Neural cell (in vitro differentiated cells): ENCODE measurements around the gene CRYZL1. TPM values are rescaled to one million over a fixed set of nuclear protein-coding genes. Genes with fewer than 3 reads are reported as not detected.

Source experiments
- H2AFZ ChIP-seq: fragments of 200-600, 300-800 bp; sonication (generic), shearing (Covaris generic); 2 replicates; pipeline ENCODE4 v1.6.0; 2014; ENCODE audit warnings: low read depth, mild to moderate bottlenecking, antibody characterized with exemption, low read length, moderate library complexity
- H3F3A ChIP-seq: fragments of 200-600 bp; shearing (Covaris generic); 2 replicates; pipeline ENCODE4 v1.6.1; 2016; ENCODE audit warnings: mild to moderate bottlenecking, moderate library complexity, mixed read lengths, antibody characterized with exemption, low read length; ENCODE audit not compliant: insufficient read depth, poor library complexity, severe bottlenecking
- H3K27ac ChIP-seq: fragments of 200-600, 300-800 bp; sonication (generic), shearing (Covaris generic); 2 replicates; pipeline ENCODE4 v1.5.1; 2014; ENCODE audit warnings: mild to moderate bottlenecking, low read length, moderate library complexity
- H3K27me3 ChIP-seq: fragments of 300-800, 200-600 bp; sonication (generic), shearing (Covaris generic); 2 replicates; pipeline ENCODE4 v1.6.0; 2014; ENCODE audit warnings: mild to moderate bottlenecking, low read depth, low read length, moderate library complexity; ENCODE audit not compliant: insufficient read depth
- H3K36me3 ChIP-seq: fragments of 300-800, 200-600 bp; sonication (generic), shearing (Covaris generic); 2 replicates; pipeline ENCODE4 v1.5.1; 2014; ENCODE audit warnings: mild to moderate bottlenecking, antibody characterized with exemption, low read length, moderate library complexity; ENCODE audit not compliant: insufficient read depth
- H3K4me2 ChIP-seq: fragments of 300-800, 200-600 bp; sonication (generic), shearing (Covaris generic); 2 replicates; pipeline ENCODE4 v1.6.0; 2014; ENCODE audit warnings: mild to moderate bottlenecking, low read length
- H3K4me3 ChIP-seq: fragments of 300-800, 200-600 bp; sonication (generic), shearing (Covaris generic); 2 replicates; pipeline ENCODE4 v1.5.1; 2014; ENCODE audit warnings: mild to moderate bottlenecking, low read length, moderate library complexity
- H3K79me2 ChIP-seq: fragments of 200-600 bp; shearing (Covaris generic); replicated peaks from 2 replicates; pipeline ENCODE4 v1.6.0; 2014; ENCODE audit warnings: mild to moderate bottlenecking, low read length, moderate library complexity; ENCODE audit not compliant: insufficient read depth
- H3K9ac ChIP-seq: fragments of 300-800, 200-600 bp; sonication (generic), shearing (Covaris generic); 2 replicates; pipeline ENCODE4 v1.6.1; 2016; ENCODE audit warnings: mild to moderate bottlenecking, low read length, mixed read lengths
- H3K9me2 ChIP-seq: fragments of 200-600 bp; shearing (Covaris generic); 2 replicates; pipeline ENCODE4 v1.6.1; 2016; ENCODE audit warnings: mild to moderate bottlenecking, low read length, mixed read lengths; ENCODE audit not compliant: insufficient read depth
- H3K9me3 ChIP-seq: fragments of 200-600, 300-800 bp; sonication (generic), shearing (Covaris generic); 2 replicates; pipeline ENCODE4 v1.6.1; 2016; ENCODE audit warnings: mild to moderate bottlenecking, mixed run types, low read length, moderate library complexity, mixed read lengths
- H4K20me1 ChIP-seq: fragments of 200-600 bp; shearing (Covaris generic); 2 replicates; pipeline ENCODE4 v1.6.1; 2016; ENCODE audit warnings: mild to moderate bottlenecking, mixed run types; ENCODE audit not compliant: insufficient read depth
- EP300 ChIP-seq: fragments of 450-650 bp; conservative IDR thresholded peaks from 2 replicates; pipeline ENCODE4 v1.6.1; 2014; ENCODE audit warnings: antibody characterized with exemption, mild to moderate bottlenecking, moderate library complexity; ENCODE audit not compliant: poor library complexity, severe bottlenecking
- EZH2 ChIP-seq: fragments of 200-600, 300-800 bp; shearing (Covaris generic), sonication (generic); IDR thresholded peaks from 2 replicates; pipeline ENCODE4 v1.6.1; 2014; ENCODE audit warnings: antibody characterized with exemption, low read length, borderline replicate concordance, mild to moderate bottlenecking; ENCODE audit not compliant: insufficient read depth, poor library complexity, severe bottlenecking
- MXI1 ChIP-seq: fragments of 450-650 bp; conservative IDR thresholded peaks from 2 replicates; pipeline ENCODE4 v1.6.1; 2014; ENCODE audit warnings: antibody characterized with exemption, mild to moderate bottlenecking; ENCODE audit not compliant: poor library complexity, severe bottlenecking
- POLR2AphosphoS5 ChIP-seq: IDR thresholded peaks from 2 replicates; pipeline ENCODE4 v1.6.1; 2012
- RAD21 ChIP-seq: fragments of 450-650 bp; conservative IDR thresholded peaks from 2 replicates; pipeline ENCODE4 v1.6.1; 2014; ENCODE audit warnings: antibody characterized with exemption, mild to moderate bottlenecking, moderate library complexity
- SMC3 ChIP-seq: fragments of 450-650 bp; conservative IDR thresholded peaks from 2 replicates; pipeline ENCODE4 v1.6.1; 2014; ENCODE audit warnings: antibody characterized with exemption, mild to moderate bottlenecking, moderate library complexity; ENCODE audit not compliant: poor library complexity
- TAF1 ChIP-seq: IDR thresholded peaks from 2 replicates; pipeline ENCODE4 v1.6.1; 2012; ENCODE audit warnings: low read depth
- polyA plus RNA-seq: library from polyadenylated mRNA; depleted of rRNA; stranded (reverse); fragments of >200 nt; gene quantifications from 2 replicates; pipeline ENCODE4 v1.2.3, GENCODE V29; 2014
- TF ChIP-seq, protein P1 (sequence below): IDR thresholded peaks from 2 replicates; pipeline ENCODE4 v1.6.1; 2012; ENCODE audit warnings: borderline replicate concordance
- TF ChIP-seq, protein P2 (sequence below): fragments of 450-650 bp; IDR thresholded peaks from 2 replicates; pipeline ENCODE4 v1.5.1; 2014; ENCODE audit warnings: antibody characterized with exemption, mild to moderate bottlenecking, moderate library complexity; ENCODE audit not compliant: poor library complexity, severe bottlenecking

The CRYZL1 gene
- polyA plus RNA-seq, 1 donor from 2014 or later = 54.3 TPM

DNA sequence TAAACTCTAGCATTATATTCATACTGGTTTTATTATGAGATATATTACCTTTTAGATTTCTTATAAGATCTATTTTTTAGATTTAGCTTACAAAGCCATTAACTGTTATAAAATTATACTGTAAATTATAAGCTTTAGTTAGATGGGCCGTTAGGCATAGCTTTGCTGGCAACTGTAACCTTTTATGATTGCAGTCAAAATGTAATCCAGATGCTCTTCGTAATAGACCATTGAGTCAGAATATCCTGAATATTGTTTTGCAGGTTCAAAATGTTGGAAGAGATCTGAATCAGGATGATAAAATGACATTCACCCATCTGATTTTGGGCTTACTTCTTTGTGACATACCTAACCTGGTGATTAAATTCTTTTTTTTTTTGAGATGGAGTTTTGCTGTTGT, 21.7 kb upstream of the CRYZL1 start:
- Histone ChIP-seq H3K36me3 (no peaks in the 10 kb centered on the region), H3K9ac (no peak overlapping the region), H3K9me3 (no peaks in the 10 kb centered on the region), H3K4me2 (no peak overlapping the region), H2AFZ (no peak overlapping the region), H3F3A (no peaks in the 10 kb centered on the region), H3K79me2 (peaks cover 70% of the 10 kb centered on the region), H3K9me2 (no peaks in the 10 kb centered on the region), H3K27ac (no peak overlapping the region), H4K20me1 (no peaks in the 10 kb centered on the region), H3K4me3 (no peak overlapping the region), H3K27me3 (no peaks in the 10 kb centered on the region)
- TF ChIP-seq TAF1 = no peak

DNA sequence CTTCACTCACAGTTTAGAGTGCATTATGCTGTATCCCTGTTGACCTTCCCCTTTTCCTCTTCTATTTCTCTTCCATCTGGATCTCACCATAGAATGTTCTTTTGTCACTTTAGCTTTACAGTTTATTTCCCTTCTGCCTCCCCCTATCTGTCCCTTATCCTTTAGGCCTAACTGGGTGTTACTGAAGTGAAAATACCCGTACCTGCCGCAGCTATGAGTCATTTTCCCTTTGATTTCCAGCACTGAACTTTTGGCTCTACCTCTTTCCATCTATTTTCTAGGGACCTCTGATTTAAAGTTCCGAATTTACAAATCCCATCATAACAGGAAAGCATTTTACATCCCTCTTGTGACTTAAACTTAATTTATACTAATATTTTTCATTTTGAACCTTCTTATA, 20.5 kb upstream of the CRYZL1 start:
- no peak overlapping the region for H2AFZ ChIP-seq
- H3K27ac ChIP-seq = no peak overlapping the region
- H3K9me3 ChIP-seq = no peaks in the 10 kb centered on the region
- H3K9me2 ChIP-seq = no peaks in the 10 kb centered on the region
- H3K4me3 ChIP-seq = no peak overlapping the region
- no peaks in the 10 kb centered on the region for H3F3A ChIP-seq
- H4K20me1 ChIP-seq = no peaks in the 10 kb centered on the region
- no peak overlapping the region for H3K9ac ChIP-seq
- H3K27me3 ChIP-seq = no peaks in the 10 kb centered on the region
- H3K36me3 ChIP-seq = no peaks in the 10 kb centered on the region
- no peak overlapping the region for H3K4me2 ChIP-seq
- peaks cover 71% of the 10 kb centered on the region for H3K79me2 ChIP-seq
- no peak for TF ChIP-seq SMC3
- TF ChIP-seq, protein P1, sequence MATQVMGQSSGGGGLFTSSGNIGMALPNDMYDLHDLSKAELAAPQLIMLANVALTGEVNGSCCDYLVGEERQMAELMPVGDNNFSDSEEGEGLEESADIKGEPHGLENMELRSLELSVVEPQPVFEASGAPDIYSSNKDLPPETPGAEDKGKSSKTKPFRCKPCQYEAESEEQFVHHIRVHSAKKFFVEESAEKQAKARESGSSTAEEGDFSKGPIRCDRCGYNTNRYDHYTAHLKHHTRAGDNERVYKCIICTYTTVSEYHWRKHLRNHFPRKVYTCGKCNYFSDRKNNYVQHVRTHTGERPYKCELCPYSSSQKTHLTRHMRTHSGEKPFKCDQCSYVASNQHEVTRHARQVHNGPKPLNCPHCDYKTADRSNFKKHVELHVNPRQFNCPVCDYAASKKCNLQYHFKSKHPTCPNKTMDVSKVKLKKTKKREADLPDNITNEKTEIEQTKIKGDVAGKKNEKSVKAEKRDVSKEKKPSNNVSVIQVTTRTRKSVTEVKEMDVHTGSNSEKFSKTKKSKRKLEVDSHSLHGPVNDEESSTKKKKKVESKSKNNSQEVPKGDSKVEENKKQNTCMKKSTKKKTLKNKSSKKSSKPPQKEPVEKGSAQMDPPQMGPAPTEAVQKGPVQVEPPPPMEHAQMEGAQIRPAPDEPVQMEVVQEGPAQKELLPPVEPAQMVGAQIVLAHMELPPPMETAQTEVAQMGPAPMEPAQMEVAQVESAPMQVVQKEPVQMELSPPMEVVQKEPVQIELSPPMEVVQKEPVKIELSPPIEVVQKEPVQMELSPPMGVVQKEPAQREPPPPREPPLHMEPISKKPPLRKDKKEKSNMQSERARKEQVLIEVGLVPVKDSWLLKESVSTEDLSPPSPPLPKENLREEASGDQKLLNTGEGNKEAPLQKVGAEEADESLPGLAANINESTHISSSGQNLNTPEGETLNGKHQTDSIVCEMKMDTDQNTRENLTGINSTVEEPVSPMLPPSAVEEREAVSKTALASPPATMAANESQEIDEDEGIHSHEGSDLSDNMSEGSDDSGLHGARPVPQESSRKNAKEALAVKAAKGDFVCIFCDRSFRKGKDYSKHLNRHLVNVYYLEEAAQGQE = no peak
- no peak for TF ChIP-seq MXI1
- TF ChIP-seq EZH2 = no peak
- TF ChIP-seq RAD21 = no peak
- TF ChIP-seq TAF1 = no peak
- no peak for TF ChIP-seq POLR2AphosphoS5
- TF ChIP-seq, protein P2, sequence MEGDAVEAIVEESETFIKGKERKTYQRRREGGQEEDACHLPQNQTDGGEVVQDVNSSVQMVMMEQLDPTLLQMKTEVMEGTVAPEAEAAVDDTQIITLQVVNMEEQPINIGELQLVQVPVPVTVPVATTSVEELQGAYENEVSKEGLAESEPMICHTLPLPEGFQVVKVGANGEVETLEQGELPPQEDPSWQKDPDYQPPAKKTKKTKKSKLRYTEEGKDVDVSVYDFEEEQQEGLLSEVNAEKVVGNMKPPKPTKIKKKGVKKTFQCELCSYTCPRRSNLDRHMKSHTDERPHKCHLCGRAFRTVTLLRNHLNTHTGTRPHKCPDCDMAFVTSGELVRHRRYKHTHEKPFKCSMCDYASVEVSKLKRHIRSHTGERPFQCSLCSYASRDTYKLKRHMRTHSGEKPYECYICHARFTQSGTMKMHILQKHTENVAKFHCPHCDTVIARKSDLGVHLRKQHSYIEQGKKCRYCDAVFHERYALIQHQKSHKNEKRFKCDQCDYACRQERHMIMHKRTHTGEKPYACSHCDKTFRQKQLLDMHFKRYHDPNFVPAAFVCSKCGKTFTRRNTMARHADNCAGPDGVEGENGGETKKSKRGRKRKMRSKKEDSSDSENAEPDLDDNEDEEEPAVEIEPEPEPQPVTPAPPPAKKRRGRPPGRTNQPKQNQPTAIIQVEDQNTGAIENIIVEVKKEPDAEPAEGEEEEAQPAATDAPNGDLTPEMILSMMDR = no peak
- TF ChIP-seq EP300 = no peak

DNA sequence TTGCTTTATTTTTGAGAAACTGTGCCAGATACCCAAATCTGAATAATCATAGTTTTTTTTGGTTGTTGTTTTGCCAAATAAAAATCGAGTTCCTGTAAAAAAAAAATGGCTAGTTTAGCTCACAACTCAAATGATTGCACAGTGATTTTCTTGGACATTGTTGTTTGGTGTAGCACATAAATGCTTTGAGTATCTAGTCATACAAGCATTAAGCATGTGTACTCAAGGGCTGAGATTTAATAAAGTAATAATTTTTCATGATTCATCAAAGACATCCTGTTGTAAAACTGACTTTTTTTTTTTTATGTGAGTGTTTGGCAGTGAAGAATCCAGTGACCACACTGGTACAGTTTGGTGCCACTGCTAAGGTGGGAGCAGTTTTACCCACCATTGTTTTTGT, 19.6 kb upstream of the CRYZL1 start:
- Histone ChIP-seq H3K4me3 (no peak overlapping the region), H3K27ac (no peak overlapping the region), H3K9ac (no peak overlapping the region), H3K4me2 (no peak overlapping the region), H3K27me3 (no peaks in the 10 kb centered on the region), H3K36me3 (no peaks in the 10 kb centered on the region), H4K20me1 (no peaks in the 10 kb centered on the region), H3K79me2 (peaks cover 65% of the 10 kb centered on the region), H3K9me2 (no peaks in the 10 kb centered on the region), H3F3A (no peaks in the 10 kb centered on the region), H2AFZ (no peak overlapping the region), H3K9me3 (no peaks in the 10 kb centered on the region)
- TF ChIP-seq POLR2AphosphoS5 (no peak), EP300 (no peak), EZH2 (no peak), RAD21 (no peak), SMC3 (no peak), TAF1 (no peak), MXI1 (no peak)
- TF ChIP-seq, protein P2 = no peak
- TF ChIP-seq, protein P1 = no peak
